GM10248 (cell line): ENCODE data around the gene RASD1.

Experiments
- CTCF ChIA-PET: fragments of 300-600 bp; sonication (Branson Sonifier 250); formaldehyde crosslinking; extraction: SDS; loops from one replicate; lab custom pipeline; 2021; ENCODE audit warnings: antibody characterized with exemption; lab: Yijun Ruan, JAX
- POLR2A ChIA-PET: fragments of 350-650 bp; sonication (Branson Sonifier 250); formaldehyde crosslinking; extraction: SDS; loops from one replicate; lab custom pipeline; 2020; ENCODE audit warnings: antibody characterized with exemption; lab: Yijun Ruan, JAX
- DNase-seq: peaks from one replicate; pipeline ENCODE4 v3.0.0; 2012; ENCODE audit errors: extremely low spot score
- TF ChIP-seq, protein P1 (sequence below): IDR thresholded peaks from 2 replicates; pipeline ENCODE4 v1.5.1; 2012; ENCODE audit warnings: mild to moderate bottlenecking, low read depth; ENCODE audit errors: extremely low read depth, missing control alignments, control extremely low read depth

Gene RASD1

DNA sequence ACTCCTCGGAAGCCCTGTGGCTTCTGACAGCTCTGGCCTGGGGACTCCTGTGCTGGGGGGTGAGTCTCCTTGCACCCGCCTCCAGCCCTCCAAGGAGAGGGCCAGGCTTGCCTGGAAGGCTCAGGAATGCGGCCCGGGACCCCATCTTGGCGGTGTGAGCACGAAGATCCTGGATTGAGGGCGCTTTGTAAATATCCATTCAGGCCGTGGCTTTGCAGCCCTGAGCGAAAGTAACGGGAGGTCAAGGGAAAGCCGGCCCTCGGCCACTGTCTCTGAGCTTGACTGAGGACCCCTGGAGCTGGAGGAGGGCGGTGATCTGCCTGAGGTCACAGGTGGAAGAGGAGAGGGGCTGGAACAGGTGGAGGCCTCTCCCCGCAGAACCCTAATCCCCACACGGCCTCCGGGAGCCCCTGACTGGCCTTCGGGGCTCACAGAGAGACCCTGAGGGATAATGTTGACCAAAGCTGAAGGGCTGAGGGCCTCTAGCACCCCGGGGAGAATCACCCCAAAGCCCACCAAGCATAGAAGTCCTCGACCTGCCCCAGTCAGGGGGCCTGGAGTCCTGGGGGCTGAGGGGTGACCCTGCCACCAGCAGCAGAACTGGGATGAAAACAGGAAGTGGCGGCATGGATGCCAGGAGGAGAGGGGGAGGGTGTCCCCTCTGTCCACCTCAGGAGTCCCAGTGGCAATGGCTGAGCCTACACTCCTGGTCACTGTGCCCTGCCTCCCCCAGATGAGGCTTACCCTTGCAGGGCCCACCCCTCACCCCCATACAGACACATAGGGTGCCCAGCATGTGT, 8.3 kb upstream of the RASD1 start:
- ChIA-PET CTCF (interaction anchor here (3.0 kb wide), 1 partner anchor 8 kb away, joined by 32 read pairs; the partner anchor contains the start of gene RASD1), POLR2A (interaction anchor here (1.1 kb wide), 1 partner anchor 9 kb away, joined by 3 read pairs; no protein-coding TSS in a partner anchor)
- no peak for DNase-seq
- TF ChIP-seq, protein P1, sequence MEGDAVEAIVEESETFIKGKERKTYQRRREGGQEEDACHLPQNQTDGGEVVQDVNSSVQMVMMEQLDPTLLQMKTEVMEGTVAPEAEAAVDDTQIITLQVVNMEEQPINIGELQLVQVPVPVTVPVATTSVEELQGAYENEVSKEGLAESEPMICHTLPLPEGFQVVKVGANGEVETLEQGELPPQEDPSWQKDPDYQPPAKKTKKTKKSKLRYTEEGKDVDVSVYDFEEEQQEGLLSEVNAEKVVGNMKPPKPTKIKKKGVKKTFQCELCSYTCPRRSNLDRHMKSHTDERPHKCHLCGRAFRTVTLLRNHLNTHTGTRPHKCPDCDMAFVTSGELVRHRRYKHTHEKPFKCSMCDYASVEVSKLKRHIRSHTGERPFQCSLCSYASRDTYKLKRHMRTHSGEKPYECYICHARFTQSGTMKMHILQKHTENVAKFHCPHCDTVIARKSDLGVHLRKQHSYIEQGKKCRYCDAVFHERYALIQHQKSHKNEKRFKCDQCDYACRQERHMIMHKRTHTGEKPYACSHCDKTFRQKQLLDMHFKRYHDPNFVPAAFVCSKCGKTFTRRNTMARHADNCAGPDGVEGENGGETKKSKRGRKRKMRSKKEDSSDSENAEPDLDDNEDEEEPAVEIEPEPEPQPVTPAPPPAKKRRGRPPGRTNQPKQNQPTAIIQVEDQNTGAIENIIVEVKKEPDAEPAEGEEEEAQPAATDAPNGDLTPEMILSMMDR, result no peak

DNA sequence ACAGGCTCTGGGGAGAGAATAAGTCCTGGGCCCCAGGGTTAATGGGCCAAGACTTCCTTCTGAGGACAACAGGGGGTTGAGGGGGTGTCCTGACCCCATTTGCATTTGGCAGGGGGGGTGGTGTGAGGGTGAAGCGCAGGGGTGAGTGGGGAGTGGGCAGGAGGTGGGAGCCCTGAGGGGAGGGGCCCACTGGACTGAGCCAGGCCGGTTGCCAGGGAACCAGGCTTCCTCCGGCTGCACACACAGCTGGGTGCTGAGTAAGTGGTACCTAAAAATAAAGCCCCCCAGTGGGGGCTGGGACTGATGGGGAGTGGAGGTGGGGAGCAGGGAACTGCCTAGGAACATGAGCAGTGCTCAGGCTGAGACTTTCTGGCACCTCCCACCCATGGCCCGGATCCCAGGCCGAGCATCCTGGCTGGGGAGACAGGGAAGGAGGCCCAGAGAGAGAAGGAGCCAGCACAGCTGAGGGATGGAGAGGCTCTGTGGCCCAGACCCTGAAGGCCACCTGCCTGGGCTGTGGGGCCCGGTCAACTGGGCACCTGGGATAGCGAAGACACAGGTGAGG, 7.5 kb upstream of the RASD1 start:
- POLR2A ChIA-PET, result interaction anchor here (1.1 kb wide), 1 partner anchor 8 kb away, joined by 3 read pairs; no protein-coding TSS in a partner anchor
- no peak for DNase-seq
- CTCF ChIA-PET, result no interaction called here
- TF ChIP-seq, protein P1, result no peak

DNA sequence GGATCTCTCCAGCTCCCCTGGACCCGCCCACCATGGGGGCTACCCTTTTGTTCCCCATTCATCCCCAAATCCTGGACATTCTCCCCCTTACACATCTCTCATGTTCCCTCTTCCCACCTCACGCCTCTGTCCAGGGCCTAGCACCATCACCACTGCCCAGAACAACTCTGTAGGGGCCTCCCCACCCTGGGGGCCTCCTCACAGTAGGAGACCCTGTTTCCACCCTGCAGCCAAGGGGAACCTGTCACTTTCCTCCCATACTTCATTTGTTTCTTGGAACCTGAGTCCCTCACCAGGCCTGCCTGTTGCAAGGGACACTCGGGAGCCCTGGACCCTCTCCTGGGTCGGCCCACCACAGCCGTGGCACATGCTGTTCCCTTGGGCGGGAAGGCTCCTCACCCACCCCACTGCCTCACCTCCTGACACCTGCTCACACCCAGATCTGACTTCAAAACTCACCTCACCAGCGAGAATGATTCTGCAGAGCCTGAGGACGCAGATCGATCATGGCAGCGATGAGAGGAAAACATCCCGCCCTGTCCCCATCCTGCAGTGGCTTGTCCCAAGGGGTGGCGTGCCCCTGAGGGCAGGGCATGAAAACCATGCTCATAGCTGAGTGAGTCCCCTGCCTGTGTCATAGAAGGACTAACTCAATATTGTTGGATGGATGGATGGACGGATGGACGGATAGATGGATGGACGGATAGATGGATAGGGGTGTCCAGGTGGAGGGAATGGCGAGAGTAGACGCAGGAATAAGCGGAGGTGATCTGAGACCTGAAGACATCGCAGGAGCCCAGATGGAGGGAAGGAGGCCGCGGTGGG, 6.8 kb upstream of the RASD1 start:
- POLR2A ChIA-PET, result no interaction called here
- TF ChIP-seq, protein P1, result no peak
- no peak for DNase-seq
- CTCF ChIA-PET, result no interaction called here

DNA sequence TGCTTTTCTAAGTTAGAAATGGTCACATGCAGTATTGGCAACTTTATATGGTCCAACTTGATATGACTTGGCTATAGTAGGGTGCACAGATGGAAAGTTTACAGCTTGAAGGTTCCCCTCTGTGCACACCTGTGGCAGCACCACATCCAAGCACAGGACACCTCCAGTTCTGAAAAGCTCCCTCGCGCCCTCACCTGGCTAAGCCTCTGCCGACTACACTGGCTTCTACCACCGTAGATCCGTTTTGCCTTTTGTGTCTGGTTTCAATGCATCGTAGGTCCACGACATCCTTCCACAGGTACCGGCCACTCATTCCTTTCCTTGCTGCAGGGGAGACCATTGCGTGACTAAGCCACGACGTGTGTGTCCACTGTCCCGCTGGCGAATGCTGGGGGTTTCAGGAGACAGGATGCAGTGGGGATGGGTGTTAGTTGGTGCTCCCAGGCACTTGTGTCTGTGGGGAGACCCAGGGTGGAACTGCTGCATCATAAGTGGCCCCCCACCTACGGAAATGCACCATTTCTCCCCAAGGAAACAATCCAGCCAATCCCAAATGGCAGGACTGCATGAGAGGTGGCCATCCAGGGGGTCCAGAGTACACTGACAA, 4.9 kb upstream of the RASD1 start:
- POLR2A ChIA-PET, result no interaction called here
- TF ChIP-seq, protein P1, result peak; percentile 30
- DNase-seq, result no peak
- CTCF ChIA-PET, result interaction anchor here (1.0 to 1.6 kb wide), 3 partner anchors 68 to 146 kb away, joined by 3 to 5 read pairs (median 3); no protein-coding TSS in a partner anchor

DNA sequence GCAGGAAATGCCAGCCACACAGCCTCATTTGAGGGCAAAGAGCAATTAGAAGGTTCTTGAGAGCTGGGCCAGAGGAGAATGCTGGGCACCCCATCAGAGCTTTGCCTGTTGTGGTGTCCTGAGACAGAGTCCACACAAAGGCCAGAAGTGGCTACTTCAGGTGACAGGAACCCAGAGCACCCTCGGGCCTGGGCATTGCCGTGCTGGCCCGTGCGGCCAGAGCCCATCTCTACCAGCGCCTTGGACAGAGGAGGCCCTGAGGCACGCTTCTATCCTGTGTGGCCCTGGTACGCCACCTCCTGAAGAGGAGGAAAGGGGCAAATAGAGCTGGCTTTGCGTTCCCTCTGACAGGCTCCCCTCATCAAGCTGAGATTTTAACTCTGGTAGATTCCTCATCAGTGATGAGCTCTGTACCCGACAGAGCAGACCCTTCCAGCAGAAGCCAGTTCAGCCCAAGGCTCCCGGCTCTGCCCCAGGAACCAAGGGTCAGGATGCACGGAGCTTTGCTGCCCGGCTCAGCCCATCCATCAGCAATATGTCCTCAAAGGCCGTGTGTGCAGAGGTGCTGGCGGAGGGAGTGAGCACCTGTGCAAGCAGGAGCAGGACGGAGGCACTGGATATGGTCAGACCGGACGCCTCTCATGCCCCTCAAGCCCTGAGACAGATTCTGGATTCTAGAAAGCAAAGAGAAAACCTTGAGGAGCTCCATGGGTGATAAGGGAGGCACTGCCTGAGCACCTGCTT, 3.4 kb upstream of the RASD1 start:
- ChIA-PET POLR2A (no interaction called here), CTCF (interaction anchor here (0.9 to 5.2 kb wide), 7 partner anchors 70 to 420 kb away, joined by 3 to 26 read pairs (median 3); no protein-coding TSS in a partner anchor)
- TF ChIP-seq, protein P1, result no peak
- no peak for DNase-seq
